Measurements from ENCODE around the gene TMEM245.
"Not testable (repeated sequence)": the region's sequence is repeated elsewhere in the genome, so short reads cannot be mapped to it uniquely, and the experiment has no call there.

TMEM245 gene

DNA sequence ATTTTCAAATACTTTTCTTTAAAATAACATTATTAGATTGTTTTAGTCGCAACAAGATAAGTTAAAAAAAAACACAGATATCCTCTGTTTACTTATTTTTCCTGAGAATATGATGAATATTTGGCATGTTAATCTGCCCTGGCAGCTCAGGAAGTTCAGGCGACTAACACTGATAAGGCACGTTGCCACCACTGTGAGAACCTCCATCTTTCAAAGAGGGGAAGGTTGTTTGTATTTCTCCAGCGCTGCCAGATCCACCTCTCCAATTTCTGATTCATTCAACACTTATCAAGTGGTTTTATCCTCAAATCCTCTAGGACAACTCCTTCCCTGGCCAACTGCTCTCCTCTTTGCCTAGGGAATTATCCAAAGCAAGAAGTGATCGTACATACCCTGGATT, 128.3 kb downstream of the TMEM245 start:
- no peak for DNase-seq (ENCODE audit: low read depth)

DNA sequence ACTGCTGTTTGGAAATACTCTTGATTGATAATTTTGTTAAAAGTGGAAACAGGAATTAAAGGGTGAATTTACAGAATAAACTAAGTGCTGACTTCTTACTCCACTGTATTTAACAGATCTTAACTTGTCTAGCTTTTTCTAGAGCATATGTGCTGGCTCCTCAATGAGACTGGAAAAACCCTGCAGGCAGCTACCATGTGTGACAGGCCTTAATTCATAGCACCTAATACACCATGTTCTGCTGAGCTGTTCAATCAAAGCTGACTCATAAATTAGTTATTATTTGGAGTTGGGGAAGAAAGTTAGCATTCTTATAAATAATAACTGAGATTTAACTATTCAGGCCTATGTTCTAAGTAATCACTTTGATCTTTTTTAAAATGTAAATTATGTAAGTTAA, 135.9 kb downstream of the TMEM245 start:
- no peak for DNase-seq (ENCODE audit: low read depth)

DNA sequence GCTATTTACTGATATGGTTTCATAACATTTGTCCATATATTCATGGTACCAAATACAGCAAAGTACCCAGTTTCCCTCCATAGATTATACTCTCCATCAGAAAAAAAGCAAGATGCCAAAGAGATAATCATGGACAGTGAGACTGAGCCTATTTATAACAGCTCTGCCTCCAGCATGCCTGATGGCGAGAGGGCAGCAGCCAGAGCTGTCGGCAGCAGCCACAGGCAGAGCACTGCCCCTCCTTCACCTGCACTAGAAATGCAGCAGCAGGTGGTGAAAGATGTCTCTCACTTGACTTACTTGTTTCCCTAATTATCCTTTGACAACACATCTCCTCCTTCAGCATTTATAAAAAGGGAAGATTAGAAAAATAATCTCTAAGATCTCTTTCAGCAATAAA, 138.9 kb downstream of the TMEM245 start:
- DNase-seq (ENCODE audit: low read depth) = no peak

DNA sequence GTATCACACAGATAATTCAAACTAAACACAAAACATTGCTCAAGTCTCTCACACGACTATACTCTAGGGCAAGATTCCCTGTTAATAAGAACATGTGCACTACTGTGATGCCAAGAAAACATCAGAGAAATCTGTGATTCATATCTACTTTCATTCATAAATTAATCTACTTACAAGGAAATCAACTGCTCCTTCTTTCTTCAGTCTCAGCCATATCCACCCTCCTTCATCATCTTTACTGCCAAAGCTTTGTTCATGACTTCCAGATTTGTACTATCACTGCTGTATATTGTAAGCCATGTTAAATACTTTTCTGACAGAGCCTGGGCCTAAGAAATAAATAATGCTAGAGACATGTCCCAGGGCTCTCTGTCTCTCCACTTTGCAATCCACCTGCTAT, 141.5 kb downstream of the TMEM245 start:
- no peak for DNase-seq (ENCODE audit: low read depth)

DNA sequence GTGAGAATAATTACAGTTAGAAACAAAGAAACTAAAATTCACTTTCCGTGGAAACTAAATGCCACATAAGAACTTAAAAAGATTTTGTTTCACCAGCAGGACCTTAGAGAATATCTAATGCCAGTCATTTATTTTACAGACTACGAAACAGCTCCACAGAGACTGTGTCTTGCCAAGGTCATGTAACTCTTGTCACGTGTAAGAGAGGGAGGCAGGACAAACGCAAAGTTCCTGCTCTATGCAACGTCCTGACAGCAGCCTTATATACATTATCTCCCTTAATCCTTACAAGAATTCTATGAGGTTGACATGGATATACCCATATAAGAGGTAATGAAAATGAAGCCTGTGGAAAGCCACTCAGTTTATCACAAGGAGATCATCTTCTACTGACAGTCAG, 145.9 kb downstream of the TMEM245 start:
- DNase-seq (ENCODE audit: low read depth) = no peak

DNA sequence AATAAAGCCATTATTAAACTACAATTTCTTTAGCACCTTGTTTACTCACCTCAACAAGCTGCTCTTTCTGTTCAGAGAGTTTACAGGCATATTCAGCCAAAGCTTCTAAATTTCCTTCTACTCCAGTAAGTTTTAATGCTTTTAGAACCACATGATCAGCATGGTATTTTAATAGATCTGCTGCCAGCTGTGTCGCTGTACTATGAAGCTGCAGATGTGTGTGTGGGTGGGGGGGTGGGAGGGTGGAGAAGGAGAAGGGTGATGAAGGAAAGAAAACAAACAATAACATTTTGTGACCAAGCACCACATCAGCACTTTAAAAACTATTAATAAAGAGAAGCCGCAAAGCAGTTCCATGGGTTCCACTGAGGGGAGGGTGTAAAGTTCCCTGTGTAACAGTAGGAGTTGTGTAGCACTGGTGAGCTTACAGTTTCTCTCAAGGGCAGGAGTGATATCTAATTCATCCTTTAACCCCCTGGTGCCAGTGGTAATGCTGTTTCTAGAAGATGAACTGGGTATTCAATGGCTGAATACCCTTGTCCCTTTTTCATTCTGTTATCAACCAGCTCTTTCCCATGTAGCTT, 147.0 kb downstream of the TMEM245 start:
- DNase-seq (ENCODE audit: low read depth) = no peak

DNA sequence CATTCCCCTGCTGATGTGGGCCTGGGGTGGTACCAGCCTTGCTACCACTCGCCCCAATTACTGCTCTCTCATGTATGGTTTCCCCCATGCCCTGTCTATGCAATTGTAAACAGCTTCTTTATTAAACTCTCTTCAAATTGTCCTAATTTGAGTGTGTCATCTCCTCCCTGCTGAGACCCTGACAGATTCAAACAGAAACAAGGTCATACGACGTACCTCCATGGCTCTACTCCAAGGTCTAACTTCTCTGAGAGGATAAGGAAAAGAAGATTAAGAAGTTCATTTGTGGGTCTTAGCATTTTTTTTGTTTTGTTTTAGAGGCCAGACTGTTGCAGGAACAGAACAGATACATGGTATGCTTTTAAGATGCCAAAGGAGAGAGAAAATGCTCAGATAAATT, 147.6 kb downstream of the TMEM245 start:
- DNase-seq (ENCODE audit: low read depth) = no peak

DNA sequence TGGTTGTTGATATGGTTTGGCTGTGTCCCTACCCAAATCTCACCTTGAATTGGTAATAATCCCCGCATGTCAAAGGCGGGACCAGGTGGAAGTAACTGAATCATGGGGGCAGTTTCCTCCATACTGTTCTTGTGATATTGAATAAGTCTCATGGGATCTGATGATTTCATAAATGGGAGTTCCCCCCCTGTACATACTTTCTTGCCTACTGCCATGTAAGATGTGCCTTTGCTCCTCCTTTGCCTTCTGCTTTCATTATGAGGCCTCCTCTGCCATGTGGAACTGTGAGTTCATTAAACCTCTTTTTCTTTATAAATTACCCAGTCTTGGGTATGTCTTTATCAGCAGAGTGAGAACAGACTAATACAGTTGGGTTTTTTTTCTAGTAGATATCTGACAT, 148.4 kb downstream of the TMEM245 start:
- DNase-seq (ENCODE audit: low read depth) = not testable (repeated sequence)

DNA sequence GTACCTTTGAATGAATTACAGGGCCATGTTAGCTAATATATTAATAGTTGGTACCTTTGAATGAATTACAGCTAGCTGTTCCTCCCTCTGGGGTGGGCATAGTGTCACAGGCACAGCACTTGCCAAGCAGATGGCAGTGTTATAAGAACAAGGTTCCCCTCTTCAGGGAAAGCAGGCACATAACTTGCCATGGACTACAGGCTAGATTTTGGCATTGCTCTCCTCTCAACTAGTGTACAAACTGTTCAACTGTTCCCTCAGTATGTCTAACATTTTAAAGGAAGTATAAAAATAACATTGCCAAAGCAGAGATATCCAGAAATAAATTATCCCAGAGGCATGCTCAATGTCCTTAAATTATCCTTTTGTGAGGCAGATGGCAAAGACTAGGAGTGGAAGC, 151.8 kb downstream of the TMEM245 start:
- DNase-seq (ENCODE audit: low read depth) = no peak
